Ecto neural progenitor cell (in vitro differentiated cells): Measurements from ENCODE around the gene MC1R.
A peak's percentile ranks its signal among the peaks of the same experiment; 100 is the strongest.
"Not testable (repeated sequence)": the region's sequence is repeated elsewhere in the genome, so short reads cannot be mapped to it uniquely, and the experiment has no call there.

Source experiments
- DNase-seq: peaks from one replicate; pipeline ENCODE4 v3.0.0-alpha.2; 2018; ENCODE audit warnings: low spot score

The MC1R gene

DNA sequence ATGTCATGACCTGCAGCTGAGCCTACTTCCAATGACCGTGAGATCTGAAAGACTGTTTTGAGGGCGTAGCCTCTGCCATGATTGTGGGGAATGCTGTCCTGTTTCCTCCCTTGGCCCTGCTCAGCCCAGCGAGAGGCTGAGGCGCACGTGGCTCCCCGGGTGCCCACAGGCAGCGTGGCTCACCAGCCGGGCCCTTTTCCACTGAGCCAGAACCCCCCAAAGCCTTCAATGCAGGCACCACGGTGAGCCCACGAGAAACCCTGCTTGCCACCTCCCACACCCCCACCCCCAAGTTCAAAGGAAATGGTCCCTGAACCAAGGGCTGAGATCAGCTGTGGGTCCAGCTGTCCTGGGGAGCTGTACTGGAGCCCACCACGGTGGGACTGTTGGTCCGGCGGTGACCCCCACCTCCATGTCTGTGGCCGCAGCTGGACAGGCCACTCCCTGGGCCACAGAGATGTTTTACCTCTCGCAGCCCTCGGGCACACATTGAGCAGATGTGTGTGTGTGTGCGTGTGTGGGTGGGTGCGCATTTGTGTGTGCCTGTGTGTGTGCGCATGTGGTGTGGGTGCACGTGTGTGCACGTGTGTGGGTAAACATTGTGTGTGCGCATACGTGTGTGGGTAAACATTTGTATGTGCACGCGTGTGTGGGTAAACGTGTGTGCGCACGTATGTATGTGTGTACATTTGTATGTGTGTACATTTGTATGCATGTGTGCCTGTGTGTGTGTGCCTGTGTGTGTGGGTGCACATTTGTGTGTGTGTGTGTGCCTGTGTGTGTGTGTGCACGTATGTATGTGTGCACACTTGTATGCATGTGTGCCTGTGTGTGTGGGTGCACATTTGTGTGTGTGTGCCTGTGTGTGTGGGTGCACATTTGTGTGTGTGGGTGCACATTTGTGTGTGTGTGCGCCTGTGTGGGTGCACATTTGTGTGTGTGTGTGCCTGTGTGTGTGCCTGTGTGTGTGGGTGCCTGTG is 5.0 kb upstream of the MC1R start:
- no peak for DNase-seq

DNA sequence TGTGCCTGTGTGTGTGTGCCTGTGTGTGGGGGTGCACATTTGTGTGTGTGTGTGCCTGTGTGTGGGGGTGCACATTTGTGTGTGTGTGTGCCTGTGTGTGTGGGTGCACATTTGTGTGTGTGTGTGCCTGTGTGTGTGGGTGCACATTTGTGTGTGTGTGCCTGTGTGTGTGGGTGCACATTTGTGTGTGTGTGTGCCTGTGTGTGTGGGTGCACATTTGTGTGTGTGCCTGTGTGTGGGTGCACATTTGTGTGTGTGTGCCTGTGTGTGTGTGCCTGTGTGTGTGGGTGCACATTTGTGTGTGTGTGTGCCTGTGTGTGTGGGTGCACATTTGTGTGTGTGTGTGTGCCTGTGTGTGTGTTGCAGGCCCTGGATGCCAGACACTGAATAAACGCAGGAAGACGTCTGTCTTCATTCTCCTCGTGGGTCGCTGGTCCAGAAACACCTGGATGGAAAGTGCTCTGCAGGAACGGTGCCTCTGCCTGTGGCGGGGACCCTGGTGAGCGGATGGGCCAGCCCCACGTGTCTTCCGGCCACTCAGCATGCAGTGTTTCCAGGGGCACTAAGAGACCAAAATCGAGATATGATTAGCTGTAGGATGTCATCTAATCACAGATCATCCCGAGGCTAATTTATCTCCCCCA is 3.9 kb upstream of the MC1R start:
- DNase-seq, result not testable (repeated sequence)

DNA sequence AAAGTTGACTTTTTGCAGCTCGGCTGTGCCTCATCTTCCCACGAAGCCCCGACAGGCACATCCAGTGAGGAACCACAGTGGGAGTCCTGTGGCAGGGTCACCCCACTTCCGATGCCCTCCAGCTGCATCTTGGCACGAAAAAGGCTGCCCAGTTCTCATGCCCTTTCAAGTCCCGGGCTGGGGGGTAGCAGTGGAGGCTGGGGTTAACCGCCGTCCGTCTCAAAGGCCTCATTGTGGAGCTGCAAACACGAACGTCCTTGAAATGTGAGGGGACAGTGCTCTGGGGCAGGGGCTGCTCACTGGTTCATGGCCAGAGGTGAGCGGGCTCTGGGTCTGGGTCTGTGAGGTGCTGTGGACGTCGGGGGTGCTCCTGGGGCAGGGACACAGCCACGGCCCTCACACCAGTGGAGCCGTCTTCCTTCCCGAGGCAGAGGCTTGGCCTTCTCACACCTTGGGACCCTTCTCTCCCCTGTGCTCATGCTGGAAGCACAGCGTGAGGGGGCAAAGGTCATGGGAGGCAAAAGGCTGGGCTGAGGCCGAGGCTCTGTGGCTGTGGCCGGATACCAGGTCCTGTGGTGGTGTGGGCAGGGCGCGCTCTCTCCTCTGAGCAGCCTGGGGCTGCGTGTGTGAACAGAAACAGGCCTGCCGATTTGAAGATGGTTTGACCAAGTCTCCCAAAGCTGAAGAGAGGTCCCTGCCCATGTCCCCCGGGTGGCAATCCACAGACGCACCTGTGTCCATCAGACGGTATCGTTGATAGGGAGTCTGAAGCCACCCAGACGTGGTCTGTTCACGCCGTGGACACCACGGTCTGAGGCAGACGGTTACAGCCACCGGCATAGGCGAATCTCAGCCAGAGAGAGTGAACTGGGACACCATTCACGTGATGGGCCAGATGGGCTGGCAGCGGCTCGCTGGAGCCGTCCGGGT is 3.1 kb upstream of the MC1R start:
- no peak for DNase-seq

DNA sequence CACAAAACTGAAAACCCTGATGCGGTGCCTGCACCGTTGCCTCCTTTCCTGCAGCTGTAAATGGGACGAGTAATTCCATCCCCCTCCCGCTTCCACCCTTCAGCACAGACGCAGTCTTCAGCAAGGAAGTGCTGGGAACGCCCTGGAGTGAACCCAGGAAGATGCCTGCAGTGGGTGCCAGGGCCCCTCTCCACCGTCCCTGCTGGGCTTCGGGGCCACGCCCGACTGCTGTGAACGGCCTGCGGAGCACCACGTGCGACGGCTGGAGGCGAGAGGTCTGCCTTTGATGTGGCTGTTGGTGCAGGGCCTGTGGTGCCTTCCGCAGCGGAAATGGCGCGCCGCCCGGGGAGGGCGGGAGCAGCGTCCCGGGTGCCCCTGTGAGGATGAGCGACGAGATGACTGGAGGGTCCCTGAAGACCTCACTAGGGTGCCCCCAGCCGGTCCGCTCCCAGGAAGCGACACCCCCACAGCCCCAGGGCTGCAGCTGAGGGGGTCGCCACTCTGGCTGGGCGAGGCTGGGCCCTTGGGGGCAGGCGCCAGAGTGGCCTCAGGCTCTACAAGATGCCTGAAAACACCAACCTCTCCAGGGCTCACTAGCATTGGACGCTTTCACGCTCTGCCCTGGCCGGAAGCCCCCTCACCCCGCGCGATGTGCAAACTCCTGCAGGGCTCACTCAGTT is 749 bp upstream of the MC1R start:
- peak; percentile 77 for DNase-seq

DNA sequence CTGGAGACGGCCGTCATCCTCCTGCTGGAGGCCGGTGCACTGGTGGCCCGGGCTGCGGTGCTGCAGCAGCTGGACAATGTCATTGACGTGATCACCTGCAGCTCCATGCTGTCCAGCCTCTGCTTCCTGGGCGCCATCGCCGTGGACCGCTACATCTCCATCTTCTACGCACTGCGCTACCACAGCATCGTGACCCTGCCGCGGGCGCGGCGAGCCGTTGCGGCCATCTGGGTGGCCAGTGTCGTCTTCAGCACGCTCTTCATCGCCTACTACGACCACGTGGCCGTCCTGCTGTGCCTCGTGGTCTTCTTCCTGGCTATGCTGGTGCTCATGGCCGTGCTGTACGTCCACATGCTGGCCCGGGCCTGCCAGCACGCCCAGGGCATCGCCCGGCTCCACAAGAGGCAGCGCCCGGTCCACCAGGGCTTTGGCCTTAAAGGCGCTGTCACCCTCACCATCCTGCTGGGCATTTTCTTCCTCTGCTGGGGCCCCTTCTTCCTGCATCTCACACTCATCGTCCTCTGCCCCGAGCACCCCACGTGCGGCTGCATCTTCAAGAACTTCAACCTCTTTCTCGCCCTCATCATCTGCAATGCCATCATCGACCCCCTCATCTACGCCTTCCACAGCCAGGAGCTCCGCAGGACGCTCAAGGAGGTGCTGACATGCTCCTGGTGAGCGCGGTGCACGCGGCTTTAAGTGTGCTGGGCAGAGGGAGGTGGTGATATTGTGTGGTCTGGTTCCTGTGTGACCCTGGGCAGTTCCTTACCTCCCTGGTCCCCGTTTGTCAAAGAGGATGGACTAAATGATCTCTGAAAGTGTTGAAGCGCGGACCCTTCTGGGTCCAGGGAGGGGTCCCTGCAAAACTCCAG is 1.1 kb downstream of the MC1R start:
- DNase-seq, result no peak

DNA sequence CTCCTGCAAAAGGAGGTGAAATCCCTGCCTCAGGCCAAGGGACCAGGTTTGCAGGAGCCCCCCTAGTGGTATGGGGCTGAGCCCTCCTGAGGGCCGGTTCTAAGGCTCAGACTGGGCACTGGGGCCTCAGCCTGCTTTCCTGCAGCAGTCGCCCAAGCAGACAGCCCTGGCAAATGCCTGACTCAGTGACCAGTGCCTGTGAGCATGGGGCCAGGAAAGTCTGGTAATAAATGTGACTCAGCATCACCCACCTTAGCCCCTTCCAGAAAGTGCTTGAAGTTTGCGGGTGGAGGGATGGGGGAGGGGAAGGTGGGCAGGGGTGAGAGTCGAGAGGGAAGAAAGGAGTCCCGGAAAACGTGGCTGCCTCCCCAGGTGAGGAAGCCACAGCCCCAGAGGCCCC is 2.1 kb downstream of the MC1R start:
- no peak for DNase-seq

DNA sequence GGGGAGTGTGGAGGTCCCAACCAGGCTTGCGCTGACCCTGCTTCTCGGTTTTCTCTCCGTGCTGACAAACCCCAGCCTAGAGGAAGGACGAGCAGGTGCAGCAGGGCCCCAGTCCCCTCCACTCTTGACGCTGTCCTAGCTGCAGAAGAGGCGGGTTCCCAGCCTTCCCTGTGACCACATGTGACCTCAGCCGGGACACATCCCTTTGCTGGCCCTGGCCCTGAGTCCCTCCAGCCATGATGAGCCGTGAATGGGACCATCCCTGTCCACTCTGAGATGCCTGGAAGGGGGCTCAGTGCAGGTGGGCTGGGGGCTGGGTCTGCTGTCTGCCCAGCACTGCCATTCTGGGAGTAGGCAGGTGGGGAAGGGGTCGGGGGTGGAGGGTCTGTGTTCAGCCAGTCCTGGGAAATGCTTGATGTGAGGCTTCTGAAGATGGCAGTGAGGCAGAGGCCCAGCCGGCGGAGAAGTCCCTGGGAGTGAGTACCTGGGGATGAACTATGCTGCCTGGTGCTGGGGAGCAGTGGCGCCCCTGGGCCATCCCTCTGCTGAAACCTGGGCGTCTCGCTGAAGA is 2.6 kb downstream of the MC1R start:
- DNase-seq, result no peak

DNA sequence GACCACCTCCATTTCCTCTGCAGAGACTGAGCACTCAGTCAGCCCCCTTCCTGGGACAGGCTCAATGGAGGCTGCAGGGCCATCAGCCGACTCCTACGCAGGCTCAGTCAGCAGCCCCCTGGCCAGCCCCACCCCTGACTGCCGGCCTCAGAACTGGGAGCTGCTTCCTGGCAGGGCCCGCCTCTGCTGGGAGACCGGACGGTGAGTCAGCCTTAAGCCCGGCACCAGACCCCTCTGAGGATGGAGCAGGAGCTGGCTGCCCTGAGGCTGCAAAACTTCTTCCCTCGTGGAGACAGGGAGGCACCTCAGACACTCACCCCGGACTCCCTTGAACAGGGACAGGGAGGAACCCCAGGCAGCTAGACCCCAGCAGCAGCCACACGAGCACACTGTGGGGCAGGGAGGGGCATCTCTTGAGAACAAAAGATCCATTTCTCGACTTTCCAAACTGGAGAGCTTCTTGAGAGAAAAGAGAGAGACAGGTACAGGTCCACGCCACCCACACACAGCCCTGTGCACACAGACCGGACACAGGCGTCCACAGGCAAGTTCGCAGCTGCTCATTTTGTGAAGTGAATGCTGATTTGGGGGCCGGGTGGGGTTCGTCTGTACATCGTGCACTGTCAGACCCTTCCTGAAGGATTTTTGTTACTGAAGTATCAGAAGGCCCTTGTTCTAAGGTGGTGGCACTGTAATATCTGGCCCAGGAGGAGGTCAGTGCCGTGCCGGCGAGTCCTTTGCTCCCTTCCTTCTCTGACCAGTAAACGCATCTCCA is 3.2 kb downstream of the MC1R start:
- peak; percentile 76 for DNase-seq

DNA sequence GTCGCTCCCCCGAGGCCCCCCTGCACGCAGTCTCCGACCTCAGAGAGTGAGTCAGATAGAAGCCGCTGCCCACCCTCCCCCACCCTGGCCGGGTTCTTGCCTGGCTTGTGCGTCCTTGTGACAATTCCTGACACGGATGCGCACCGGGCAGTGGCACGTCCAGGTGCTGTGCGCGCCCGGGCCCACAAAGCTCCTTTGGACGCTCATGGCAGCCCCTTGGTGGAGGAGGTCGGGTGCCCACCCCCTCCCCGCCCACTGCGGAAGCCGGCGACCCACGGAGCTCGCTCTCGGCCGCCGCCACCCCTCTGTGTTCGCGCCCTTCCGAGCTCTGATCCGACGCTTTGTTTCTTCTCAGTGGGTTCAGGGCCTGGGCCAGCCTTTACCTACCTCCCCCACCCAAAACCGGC is 3.8 kb downstream of the MC1R start:
- DNase-seq, result peak; percentile 78

DNA sequence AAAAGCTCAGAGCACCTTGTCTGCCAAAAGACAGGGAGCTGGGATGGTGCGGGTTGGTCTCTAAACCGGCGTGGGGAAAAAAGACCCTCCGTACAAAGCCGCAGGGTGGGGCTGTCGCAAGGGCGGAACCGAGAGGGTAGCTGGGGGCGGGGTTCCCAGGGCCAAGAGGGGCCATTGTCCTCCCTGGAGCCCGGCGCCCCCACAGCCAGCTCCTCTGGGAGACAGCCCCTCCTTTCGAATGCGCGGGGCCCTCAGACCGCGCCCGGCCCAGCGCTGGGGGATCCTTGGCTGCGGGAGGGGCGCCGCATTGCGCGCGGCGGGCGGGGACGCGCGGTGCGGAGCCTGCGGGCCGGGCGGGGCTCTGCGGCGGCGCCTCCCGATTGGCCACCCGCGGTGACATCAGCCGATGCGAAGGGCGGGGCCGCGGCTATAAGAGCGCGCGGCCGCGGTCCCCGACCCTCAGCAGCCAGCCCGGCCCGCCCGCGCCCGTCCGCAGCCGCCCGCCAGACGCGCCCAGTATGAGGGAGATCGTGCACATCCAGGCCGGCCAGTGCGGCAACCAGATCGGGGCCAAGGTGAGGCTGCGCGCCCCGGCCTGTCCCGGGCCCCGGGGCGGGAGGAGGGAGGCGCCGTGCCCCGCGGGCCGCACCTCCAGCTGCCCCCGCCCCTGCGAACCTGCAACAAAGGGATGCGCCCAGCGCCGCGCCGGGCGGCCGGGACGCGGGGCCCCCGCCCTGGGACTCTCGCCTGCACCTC is 4.4 kb downstream of the MC1R start, which contains the start of gene TUBB3:
TSS of gene TUBB3 (plus strand) at position 459 of the 756 bp plus-strand sequence. CDS start at position 519, 60 bp downstream.
- peak; percentile 91 for DNase-seq

DNA sequence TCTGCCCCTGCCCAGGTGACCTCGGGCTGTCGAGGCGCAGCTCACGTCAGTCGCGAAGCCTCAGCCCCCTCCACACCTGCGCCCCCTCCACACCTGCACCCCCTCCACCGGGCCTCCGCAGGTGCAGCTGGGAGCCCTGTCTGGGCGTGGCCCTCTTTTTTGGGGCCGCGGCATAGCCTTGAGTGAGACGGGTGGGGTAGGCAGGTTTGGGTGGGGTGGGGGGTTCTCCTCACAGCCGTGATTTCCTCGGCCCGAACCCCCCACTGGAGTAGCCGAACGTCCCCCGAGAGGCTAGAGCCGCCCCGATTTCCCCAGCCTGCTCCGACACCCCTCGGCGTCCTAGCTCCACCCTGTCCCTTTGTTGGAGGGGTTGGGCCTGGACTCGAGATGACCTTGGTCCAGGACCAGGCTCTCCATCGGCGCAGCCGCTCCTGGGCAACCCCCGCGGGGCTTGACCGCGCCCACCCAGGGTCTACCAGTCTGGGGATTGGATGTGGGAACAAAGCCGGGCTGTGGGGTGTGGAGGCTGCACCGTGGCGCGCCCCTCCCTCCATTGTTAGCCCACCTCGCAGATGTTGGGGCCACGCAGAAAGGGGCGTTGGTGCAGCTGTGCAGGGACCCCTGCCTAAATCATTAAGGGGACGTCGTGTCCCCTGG is 5.1 kb downstream of the MC1R start:
- peak; percentile 82 for DNase-seq

DNA sequence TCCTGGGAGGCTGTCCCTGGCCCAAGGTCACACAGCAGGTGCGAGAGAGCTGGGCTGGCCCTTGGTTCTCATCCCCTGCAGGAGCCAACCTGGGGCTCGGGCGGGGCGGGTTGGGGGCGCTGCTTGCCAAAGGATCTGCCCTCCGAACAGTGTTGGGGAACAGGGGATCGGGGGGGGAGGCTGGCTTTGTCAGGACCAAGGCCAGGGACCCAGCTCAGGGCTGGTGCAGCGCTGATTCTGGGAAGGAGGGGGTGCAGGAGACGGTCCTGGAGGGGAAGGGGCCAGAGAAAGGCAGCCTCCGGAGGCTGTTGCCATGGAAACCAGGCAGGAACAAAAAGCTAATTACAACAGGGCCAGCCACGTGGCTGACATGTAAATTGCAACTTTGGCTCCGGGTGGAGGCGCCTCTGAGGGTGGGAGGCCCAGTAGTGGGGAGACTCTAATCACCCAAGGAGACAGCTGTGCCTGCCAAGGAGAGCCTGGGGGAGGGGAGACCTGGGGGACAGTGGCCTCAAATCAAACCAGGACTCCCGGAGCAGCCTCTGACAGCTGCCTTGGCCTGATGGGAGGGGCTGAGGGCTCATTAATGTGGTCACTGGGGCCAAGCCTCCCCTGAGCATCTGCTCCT is 5.7 kb downstream of the MC1R start:
- DNase-seq, result peak; percentile 87

DNA sequence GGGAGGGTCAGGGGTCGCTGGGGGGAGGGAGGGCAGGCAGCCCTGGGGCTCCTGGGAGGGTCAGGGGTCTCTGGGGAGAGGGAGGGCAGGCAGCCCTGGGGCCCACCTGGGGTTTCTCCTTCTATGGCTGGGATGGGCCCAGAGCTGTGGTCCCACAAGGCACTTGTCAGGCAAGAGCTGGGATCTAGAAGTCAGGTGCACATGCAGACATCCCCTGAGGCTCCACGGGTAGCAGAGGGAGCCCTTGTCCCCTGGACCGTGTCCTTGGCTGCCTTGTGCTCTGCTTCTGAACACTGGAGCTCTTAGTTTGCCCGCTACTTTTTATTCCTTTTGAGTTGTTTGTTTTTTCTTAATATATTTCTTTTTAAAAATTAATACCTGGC is 6.3 kb downstream of the MC1R start:
- DNase-seq, result no peak

DNA sequence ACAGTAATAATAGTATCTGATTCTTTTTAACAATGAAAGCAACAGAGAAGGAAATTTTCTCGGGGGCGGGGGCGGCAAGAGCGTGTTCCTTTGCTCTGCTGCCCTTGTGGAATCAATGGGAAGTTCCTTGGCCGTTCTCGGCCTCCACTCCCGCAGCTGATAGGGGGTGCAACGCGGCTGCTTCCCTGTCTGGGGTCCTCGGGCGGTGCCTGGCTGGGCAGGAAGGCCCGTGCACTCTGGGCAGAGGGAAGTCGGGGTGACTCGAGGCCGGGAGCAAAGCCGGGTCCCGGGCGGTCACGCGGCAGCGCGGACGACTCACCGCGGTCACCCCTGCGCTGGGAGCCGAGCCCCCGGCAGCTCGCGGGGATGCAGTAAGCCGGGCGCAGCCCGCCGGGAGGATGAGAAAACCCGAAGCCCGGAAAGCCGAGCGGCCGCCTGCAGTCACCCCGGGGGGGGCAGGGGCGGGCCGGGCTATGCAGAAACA is 7.0 kb downstream of the MC1R start:
- no peak for DNase-seq

DNA sequence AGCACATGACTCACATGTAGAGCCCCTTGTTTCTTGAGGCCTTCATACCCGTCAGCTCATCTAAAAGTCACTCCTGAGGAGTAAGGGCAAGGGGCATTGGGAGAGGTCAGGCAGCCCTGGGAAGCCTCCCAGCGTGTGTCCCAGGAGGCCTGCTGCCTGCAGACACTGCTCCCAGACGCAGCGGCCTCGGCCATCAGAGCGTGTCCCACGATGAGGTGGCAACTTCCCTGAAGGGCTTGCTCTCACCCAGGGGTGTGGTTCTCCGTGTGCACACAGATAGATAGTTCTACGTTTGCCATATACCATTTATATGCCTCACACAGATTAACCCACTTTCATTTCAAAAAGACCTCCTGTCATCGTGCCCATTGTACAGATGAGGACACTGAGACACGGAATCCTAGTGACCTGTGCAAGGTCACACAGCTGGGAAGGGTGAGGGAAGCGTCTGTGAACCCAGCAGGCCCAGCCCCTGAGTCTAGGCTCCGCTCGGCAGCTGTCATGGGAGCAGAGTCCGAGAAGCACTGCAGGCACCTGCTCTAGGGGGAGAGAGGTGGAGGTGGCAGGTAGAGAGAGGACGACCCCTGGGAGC is 12.7 kb downstream of the MC1R start:
- DNase-seq, result no peak

DNA sequence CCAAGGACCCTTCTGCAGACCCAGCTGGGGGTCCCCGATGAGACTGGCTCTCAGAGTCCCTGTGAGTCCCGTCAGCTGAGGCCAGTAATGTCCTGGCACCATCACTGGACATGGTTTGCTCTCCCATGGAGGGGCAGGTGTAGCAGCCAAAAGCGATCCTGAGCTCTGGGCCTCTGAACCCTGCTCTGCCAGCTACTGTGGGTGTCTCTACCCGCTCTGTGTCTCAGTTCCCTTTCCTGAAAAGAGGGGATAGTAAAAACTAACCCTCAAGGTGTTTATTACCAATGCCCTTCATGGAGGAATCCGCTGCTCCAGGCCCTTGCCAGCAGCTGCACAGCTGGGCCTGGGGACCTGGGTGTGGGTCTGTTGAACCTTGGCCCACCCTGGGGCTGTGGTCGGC is 13.3 kb downstream of the MC1R start:
- DNase-seq, result peak; percentile 33

DNA sequence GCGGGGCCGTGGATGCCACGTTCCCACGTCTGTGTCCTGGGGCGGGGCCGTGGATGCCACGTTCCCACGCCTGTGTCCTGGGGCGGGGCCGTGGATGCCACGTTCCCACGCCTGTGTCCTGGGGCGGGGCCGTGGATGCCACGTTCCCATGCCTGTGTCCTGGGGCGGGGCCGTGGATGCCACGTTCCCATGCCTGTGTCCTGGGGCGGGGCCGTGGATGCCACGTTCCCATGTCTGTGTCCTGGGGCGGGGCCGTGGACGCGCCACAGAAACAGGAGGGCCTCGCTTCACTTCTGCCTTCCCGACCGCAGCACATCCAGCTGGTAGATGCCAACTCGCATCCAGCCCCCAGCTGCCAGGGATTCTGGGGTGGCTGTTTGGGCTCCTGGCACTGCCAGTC is 15.4 kb downstream of the MC1R start:
- DNase-seq, result not testable (repeated sequence)
